GM12892 (cell line): ENCODE results near the gene TPRG1L.

Experiments used
- POLR2AphosphoS5 ChIP-seq: IDR thresholded peaks from 2 replicates; pipeline ENCODE4 v1.6.1; 2011; ENCODE audit warnings: low read depth, low read length, control low read depth
- TAF1 ChIP-seq: IDR thresholded peaks from 2 replicates; pipeline ENCODE4 v1.6.1; 2011; ENCODE audit warnings: low read depth, mild to moderate bottlenecking, control low read depth, low read length, borderline replicate concordance

GRCh38 chr1:3593745-3594144 lies 31.1 kb upstream of the TPRG1L start:
- TF ChIP-seq POLR2AphosphoS5 = no peak
- no peak for TF ChIP-seq TAF1
